CD4-positive, alpha-beta T cell treated with Interleukin-4 for 4 hours (primary cell): ENCODE results near the gene PSORS1C1.
"Not testable (repeated sequence)": the region's sequence is repeated elsewhere in the genome, so short reads cannot be mapped to it uniquely, and the experiment has no call there.

ENCODE experiments used
- DNase-seq: peaks from one replicate; pipeline ENCODE4 v3.0.0-alpha.2; 2020

Gene PSORS1C1

GRCh38 chr6:31161216-31162126 is 46.9 kb downstream of the PSORS1C1 start:
- no peak for DNase-seq

- no peak for DNase-seq
Observed at GRCh38 chr6:31162463-31163165, 48.0 kb downstream of the PSORS1C1 start.

GRCh38 chr6:31163922-31164321 is 49.3 kb downstream of the PSORS1C1 start:
- no peak for DNase-seq

DNA sequence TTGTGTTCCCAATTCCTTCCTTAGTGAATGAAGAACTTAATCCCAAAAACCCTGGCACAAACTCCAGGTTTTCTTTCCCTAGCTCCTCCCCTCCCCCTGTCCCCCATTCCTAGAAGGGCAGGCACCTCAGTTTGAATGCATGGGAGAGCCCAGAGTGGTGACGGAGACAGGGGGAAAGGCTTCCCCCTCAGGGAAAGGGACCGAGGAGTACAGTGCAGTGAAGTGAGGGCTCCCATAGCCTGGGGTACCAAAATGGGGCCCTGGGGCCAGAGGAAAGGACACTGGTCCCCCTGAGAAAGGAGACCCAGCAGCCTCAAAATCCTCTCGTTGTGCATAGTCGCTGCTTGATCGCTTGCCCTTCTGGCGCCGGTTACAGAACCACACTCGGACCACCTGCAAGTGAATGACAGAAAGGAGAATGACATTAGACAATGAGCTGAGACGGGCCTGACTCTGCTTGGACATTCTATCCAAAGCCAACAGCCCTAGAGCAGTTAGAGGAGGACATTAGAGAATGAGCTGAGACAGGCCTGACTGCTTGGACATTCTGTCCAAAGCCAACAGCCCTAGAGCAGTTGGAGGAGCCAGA is 50.0 kb downstream of the PSORS1C1 start:
- DNase-seq, result not testable (repeated sequence)

DNA sequence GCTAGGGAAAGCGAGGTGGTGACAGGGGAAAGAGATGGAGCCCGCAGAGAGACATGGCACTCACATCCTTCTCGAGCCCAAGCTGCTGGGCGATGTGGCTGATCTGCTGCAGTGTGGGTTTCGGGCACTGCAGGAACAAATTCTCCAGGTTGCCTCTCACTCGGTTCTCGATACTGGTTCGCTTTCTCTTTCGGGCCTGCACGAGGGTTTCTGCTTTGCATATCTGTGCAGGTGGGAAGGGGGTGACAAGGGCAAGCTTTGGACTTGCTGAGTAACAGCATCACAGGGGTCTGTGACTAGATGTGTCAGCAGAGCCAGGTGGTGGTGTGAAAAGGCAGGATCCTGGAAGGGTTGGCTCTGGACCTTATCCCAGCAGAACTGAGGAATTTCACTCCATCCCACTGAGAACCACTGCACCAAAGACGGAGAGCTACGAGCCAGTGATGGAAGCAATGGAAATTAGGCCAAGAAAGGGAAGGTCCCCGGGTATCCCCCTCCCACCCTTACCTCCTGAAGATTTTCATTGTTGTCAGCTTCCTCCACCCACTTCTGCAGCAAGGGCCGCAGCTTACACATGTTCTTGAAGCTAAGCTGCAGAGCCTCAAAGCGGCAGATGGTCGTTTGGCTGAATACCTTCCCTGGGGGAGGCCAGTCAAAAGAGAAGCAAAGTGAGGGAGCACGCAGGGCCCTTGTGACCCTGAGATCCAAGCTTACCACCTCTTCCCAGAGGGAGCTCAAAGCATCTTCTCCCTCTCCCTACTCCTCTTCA is 50.6 kb downstream of the PSORS1C1 start:
- not testable (repeated sequence) for DNase-seq

GRCh38 chr6:31165986-31166385 is 51.4 kb downstream of the PSORS1C1 start:
- DNase-seq, result no peak

DNA sequence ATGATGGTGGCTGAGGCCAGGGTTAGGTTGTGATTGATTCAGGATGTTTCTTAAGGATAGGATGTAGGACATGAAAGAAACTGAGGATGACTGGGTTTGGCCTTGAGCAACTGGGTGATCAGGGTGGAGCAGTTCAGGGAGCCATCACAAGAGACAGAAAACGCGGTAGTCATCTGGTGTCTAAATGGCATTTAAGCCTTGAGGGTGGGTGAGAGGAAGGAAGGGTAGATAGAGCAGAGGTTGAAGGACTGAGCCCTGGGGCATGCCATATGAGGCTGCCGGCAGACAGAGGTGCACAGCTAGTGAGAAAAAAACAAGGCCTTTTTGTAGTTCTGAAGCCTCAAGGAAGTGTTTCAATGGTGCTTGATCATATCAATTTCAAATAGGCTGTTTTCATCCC is 54.0 kb downstream of the PSORS1C1 start:
- DNase-seq, result no peak

DNA sequence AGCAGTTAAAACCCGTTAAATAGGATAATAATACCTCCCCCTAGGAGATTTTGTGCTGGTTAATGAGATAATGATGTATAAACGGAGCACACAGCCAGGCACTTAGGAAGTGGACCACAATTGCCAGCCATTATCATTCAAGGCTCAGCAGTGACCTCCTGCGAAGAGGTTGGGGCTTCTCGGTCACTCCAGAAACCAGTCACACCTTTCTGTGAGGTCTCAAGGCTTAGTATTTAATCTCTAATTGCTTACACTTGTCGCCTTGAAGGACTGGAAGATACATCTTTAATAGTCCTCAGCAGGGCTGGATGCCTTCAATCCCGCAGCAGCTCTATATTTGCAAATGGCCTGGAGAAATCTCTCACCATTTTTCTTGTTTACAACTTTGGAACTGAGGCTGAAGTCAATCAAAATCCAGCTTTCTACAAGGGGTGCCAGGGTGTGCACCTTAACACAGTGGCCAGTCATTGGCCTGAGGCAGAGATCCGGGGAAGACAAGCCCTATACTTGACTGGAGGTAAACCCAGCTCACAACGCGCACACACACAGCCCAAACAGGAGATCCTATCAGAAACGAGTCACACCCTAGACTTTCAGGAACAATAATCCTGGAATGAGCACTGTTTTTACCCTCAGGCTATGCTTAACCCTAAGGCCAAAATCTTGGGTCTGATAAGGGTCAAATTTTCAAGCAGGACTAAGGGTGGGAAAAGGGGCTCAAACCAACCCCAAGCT is 54.7 kb downstream of the PSORS1C1 start:
- DNase-seq, result no peak

GRCh38 chr6:31169858-31170599 is 55.4 kb downstream of the PSORS1C1 start:
- DNase-seq, result not testable (repeated sequence)

DNA sequence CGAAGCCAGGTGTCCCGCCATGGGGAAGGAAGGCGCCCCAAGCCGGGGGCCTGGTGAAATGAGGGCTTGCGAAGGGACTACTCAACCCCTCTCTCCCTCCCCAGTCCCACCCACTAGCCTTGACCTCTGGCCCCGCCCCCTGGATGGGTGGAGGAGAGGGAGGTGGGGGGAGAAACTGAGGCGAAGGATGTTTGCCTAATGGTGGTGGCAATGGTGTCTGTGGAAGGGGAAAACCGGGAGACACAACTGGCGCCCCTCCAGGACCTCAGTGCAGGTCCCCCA is 55.9 kb downstream of the PSORS1C1 start, which contains the start of gene POU5F1:
Gene POU5F1 (minus strand): TSS at position 83 of the 282 bp plus-strand sequence. CDS start 62 bp downstream, at position 21.
- DNase-seq, result no peak

GRCh38 chr6:31170987-31171671 is 56.5 kb downstream of the PSORS1C1 start:
- DNase-seq, result no peak

GRCh38 chr6:31171931-31172905 is 57.6 kb downstream of the PSORS1C1 start:
- DNase-seq, result no peak

- no peak for DNase-seq
Observed at GRCh38 chr6:31172973-31173384, 58.4 kb downstream of the PSORS1C1 start.

GRCh38 chr6:31173406-31173805 is 58.8 kb downstream of the PSORS1C1 start:
- no peak for DNase-seq

GRCh38 chr6:31174378-31174777 is 59.8 kb downstream of the PSORS1C1 start:
- no peak for DNase-seq

GRCh38 chr6:31175971-31176370 is 61.4 kb downstream of the PSORS1C1 start:
- no peak for DNase-seq

DNA sequence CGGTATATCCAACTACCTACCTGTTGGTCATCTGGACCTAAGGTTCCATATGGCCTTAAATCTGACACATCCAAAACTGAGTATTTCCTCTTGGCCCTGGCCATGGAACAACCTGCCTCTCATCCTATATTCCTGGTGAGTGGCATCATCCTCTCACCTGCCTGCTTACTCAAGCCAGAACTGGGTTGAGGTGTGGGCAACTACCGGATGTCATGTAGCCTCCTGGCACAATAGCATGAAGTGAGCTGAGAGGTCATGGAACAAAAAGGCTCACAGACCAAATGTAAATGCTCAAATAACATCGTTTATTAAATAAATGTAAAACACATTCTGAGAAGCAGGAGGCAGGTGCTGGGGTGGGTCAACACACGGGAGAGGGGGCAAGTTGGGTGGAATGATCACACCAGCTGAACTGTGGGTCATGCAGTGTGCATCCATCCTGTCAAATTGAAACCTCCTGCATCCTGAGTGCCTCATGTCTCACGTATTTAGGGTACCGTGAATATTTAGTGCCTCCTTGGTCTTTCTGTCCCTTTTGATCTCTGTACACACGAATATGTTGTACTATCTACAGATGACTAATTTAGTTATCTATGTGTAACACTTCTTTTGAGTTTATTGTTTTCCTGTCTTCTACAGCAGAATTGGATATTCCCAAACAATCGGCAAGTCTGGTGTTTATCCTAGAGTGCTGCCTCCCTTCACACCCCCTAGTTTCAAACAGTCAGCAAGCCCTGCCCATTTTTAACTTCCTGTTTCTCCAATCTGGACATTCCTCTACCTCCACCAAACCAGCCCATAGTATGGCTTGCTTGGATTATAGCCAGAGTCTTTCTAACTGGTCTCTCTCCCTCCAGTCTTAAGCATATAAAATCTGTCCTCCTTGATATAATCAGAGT is 63.8 kb downstream of the PSORS1C1 start:
- no peak for DNase-seq

GRCh38 chr6:31179042-31179386 is 64.4 kb downstream of the PSORS1C1 start:
- no peak for DNase-seq

- DNase-seq, result no peak
Observed at GRCh38 chr6:31179896-31180295, 65.3 kb downstream of the PSORS1C1 start.
